ENCODE measurements around the gene PRDX6. TPM values are rescaled to one million over a fixed set of nuclear protein-coding genes. Genes with fewer than 3 reads are reported as not detected.

The PRDX6 gene
- total RNA-seq, 1 donor from 2014 or later, result 148 TPM

- Mint-ChIP-seq H3K27ac (ENCODE audit: unreplicated experiment) (no peak overlapping the region), H3K4me1 (ENCODE audit: unreplicated experiment) (peaks cover 12% of the 10 kb centered on the region), H3K9me3 (ENCODE audit: unreplicated experiment) (peaks cover 13% of the 10 kb centered on the region), H3K36me3 (ENCODE audit: unreplicated experiment) (peaks cover 7% of the 10 kb centered on the region), H3K27me3 (ENCODE audit: unreplicated experiment) (no peaks in the 10 kb centered on the region), H3K4me3 (ENCODE audit: unreplicated experiment) (no peak overlapping the region)
- no peak for TF ChIP-seq CTCF (IDR thresholded peaks at IDR 0.05)
- DNase-seq (ENCODE audit: extremely low spot score, unreplicated experiment), result no peak
These were observed 32.4 kb upstream of the PRDX6 start for GRCh38 chr1:173444757-173445156.

DNA sequence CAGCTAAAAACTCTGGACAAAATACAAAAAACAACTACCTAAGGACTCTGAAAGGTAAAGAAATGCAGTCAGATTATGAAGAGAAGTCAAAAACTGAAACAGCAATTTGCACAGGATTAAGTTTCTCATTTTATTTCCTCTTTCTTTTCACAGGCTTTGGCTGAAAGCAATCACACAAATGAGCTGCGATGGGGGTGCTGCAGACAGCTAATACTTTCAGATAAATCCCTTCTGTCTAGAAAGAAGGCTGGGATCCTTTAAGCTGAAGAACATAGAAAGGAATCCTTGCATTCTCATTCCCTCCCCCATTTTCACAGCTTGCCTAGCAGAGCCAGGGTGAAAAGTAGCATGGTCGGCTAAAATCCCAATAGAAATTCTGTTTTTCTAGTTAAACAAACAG lies 32.0 kb upstream of the PRDX6 start:
- TF ChIP-seq CTCF (IDR thresholded peaks at IDR 0.05), result no peak
- Mint-ChIP-seq H3K27ac (ENCODE audit: unreplicated experiment) (no peak overlapping the region), H3K36me3 (ENCODE audit: unreplicated experiment) (peaks cover 7% of the 10 kb centered on the region), H3K4me1 (ENCODE audit: unreplicated experiment) (peaks cover 12% of the 10 kb centered on the region), H3K9me3 (ENCODE audit: unreplicated experiment) (peaks cover 13% of the 10 kb centered on the region), H3K4me3 (ENCODE audit: unreplicated experiment) (no peak overlapping the region), H3K27me3 (ENCODE audit: unreplicated experiment) (no peaks in the 10 kb centered on the region)
- no peak for DNase-seq (ENCODE audit: extremely low spot score, unreplicated experiment)

DNA sequence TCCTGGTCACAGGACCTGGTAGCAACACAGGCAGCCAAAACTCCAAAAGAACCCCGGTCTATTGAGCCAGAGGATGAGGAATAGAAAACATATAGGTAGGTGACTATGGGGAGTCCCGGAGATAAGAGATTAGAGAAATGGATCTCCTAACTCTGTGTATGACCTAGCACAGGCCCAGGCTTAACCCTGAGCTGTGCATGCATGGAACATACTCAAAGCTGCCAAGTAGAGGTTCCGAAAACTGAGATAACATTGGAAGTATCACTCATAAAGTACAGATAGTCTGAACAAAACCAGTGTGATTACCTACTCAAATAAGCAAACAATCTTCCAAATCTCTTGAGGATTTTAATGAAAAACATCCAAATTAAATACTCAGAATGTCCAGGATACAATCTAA lies 31.5 kb upstream of the PRDX6 start:
- Mint-ChIP-seq H3K4me1 (ENCODE audit: unreplicated experiment) (peaks cover 12% of the 10 kb centered on the region), H3K4me3 (ENCODE audit: unreplicated experiment) (no peak overlapping the region), H3K27ac (ENCODE audit: unreplicated experiment) (no peak overlapping the region), H3K9me3 (ENCODE audit: unreplicated experiment) (peaks cover 13% of the 10 kb centered on the region), H3K27me3 (ENCODE audit: unreplicated experiment) (no peaks in the 10 kb centered on the region), H3K36me3 (ENCODE audit: unreplicated experiment) (peaks cover 7% of the 10 kb centered on the region)
- TF ChIP-seq CTCF (IDR thresholded peaks at IDR 0.05), result no peak
- DNase-seq (ENCODE audit: extremely low spot score, unreplicated experiment), result no peak

GRCh38 chr1:173447224-173447623 lies 29.9 kb upstream of the PRDX6 start:
- H3K36me3 Mint-ChIP-seq (ENCODE audit: unreplicated experiment), result peaks cover 7% of the 10 kb centered on the region
- DNase-seq (ENCODE audit: extremely low spot score, unreplicated experiment), result no peak
- TF ChIP-seq CTCF (IDR thresholded peaks at IDR 0.05), result no peak
- no peak overlapping the region for H3K4me3 Mint-ChIP-seq (ENCODE audit: unreplicated experiment)
- peaks cover 12% of the 10 kb centered on the region for H3K4me1 Mint-ChIP-seq (ENCODE audit: unreplicated experiment)
- no peak overlapping the region for H3K27ac Mint-ChIP-seq (ENCODE audit: unreplicated experiment)
- H3K9me3 Mint-ChIP-seq (ENCODE audit: unreplicated experiment), result peaks cover 13% of the 10 kb centered on the region
- H3K27me3 Mint-ChIP-seq (ENCODE audit: unreplicated experiment), result no peaks in the 10 kb centered on the region

DNA sequence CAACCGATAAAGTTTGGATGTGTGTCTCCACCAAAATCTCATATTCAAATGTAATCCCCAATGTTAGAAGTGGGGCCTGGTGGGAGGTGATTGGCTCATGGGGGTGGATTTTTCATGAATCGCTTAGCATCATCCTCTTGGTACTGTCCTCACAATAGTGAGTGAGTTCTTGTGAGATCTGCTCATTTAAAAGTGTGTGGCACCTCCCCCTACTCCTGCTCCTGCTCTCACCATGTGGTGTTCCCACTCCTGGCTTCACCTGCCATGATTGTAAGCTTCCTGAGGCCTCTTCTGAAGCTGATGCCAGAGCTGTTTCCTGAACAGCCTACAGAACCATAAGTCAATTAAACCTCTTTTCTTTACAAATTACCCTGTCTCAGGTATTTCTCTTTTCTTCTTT lies 28.2 kb upstream of the PRDX6 start:
- Mint-ChIP-seq H3K27me3 (ENCODE audit: unreplicated experiment) (no peaks in the 10 kb centered on the region), H3K4me3 (ENCODE audit: unreplicated experiment) (no peak overlapping the region), H3K27ac (ENCODE audit: unreplicated experiment) (no peak overlapping the region), H3K36me3 (ENCODE audit: unreplicated experiment) (peaks cover 7% of the 10 kb centered on the region), H3K9me3 (ENCODE audit: unreplicated experiment) (peaks cover 11% of the 10 kb centered on the region), H3K4me1 (ENCODE audit: unreplicated experiment) (peaks cover 10% of the 10 kb centered on the region)
- no peak for TF ChIP-seq CTCF (IDR thresholded peaks at IDR 0.05)
- no peak for DNase-seq (ENCODE audit: extremely low spot score, unreplicated experiment)
